ENCODE data around the gene TSPAN13. TPM values are rescaled to one million over a fixed set of nuclear protein-coding genes. Genes with fewer than 3 reads are reported as not detected.

Gene TSPAN13
- total RNA-seq, result 29.7 and 37.9 TPM in 2 replicates

GRCh38 chr7:16753102-16753931 lies at the start of gene TSPAN13:
TSPAN13 (plus strand) TSS chr7:16753755; CDS start chr7:16753968, 213 bp downstream.

GRCh38 chr7:16804674-16805439 lies 51.3 kb downstream of the TSPAN13 start, which contains the start of gene AGR2:
AGR2 (minus strand) TSS chr7:16804999; CDS start chr7:16801796, 3,203 bp downstream.

Other genes starting within 250 kb of the TSPAN13 start
- gene LRRC72, start 226.9 kb upstream of the TSPAN13 start, total RNA-seq, result not detected in 2 replicates
- 10.8 and 12.8 TPM in 2 replicates for gene ANKMY2, start 108.0 kb upstream of the TSPAN13 start, total RNA-seq
- 130 and 166 TPM in 2 replicates for gene BZW2, start 107.6 kb upstream of the TSPAN13 start, total RNA-seq
- not detected in 2 replicates for gene AGR2, start 51.2 kb downstream of the TSPAN13 start, total RNA-seq
- not detected in 2 replicates for gene AGR3, start 128.2 kb downstream of the TSPAN13 start, total RNA-seq